Measurements from ENCODE around the gene MRPS35. TPM values are rescaled to one million over a fixed set of nuclear protein-coding genes. Genes with fewer than 3 reads are reported as not detected.

Gene MRPS35
- total RNA-seq, 1 donor from 2014 or later, result 50.4 TPM

- Histone ChIP-seq H3K9ac (ENCODE audit: low read length) (no peak overlapping the region), H3K4me3 (ENCODE audit: insufficient read depth, low read depth, low read length) (no peak overlapping the region), H3K4me2 (ENCODE audit: low read length) (no peak overlapping the region), H3K9me3 (ENCODE audit: insufficient read depth, low read depth, low read length) (no peaks in the 10 kb centered on the region), H3K27ac (ENCODE audit: low read depth, low read length) (no peak overlapping the region), H3K27me3 (ENCODE audit: insufficient read depth, low read length) (no peaks in the 10 kb centered on the region), H3K36me3 (ENCODE audit: insufficient read depth, low read length) (peaks cover 15% of the 10 kb centered on the region), H4K20me1 (ENCODE audit: insufficient read depth, low read length) (peaks cover 3% of the 10 kb centered on the region), H3K4me1 (ENCODE audit: insufficient read depth, low read length) (no peaks in the 10 kb centered on the region), H3K79me2 (ENCODE audit: insufficient read depth, low read length) (peaks cover 9% of the 10 kb centered on the region), H2AFZ (ENCODE audit: low read depth, low read length) (no peak overlapping the region)
- Mint-ChIP-seq H3K27ac (ENCODE audit: unreplicated experiment) (no peak overlapping the region), H3K4me1 (ENCODE audit: low read depth, unreplicated experiment) (peaks cover 4% of the 10 kb centered on the region), H3K4me3 (ENCODE audit: unreplicated experiment) (no peak overlapping the region), H3K36me3 (ENCODE audit: low read depth, unreplicated experiment) (peaks cover 9% of the 10 kb centered on the region), H3K9me3 (ENCODE audit: unreplicated experiment) (no peaks in the 10 kb centered on the region), H3K27me3 (ENCODE audit: low read depth, unreplicated experiment) (no peaks in the 10 kb centered on the region)
- FAIRE-seq (no peak), DNase-seq (ENCODE audit: low read depth) (no peak)
- TF ChIP-seq EZH2 (IDR thresholded peaks at IDR 0.05; ENCODE audit: insufficient read depth, low read length), result no peak
- TF ChIP-seq, protein P1, sequence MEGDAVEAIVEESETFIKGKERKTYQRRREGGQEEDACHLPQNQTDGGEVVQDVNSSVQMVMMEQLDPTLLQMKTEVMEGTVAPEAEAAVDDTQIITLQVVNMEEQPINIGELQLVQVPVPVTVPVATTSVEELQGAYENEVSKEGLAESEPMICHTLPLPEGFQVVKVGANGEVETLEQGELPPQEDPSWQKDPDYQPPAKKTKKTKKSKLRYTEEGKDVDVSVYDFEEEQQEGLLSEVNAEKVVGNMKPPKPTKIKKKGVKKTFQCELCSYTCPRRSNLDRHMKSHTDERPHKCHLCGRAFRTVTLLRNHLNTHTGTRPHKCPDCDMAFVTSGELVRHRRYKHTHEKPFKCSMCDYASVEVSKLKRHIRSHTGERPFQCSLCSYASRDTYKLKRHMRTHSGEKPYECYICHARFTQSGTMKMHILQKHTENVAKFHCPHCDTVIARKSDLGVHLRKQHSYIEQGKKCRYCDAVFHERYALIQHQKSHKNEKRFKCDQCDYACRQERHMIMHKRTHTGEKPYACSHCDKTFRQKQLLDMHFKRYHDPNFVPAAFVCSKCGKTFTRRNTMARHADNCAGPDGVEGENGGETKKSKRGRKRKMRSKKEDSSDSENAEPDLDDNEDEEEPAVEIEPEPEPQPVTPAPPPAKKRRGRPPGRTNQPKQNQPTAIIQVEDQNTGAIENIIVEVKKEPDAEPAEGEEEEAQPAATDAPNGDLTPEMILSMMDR (IDR thresholded peaks at IDR 0.05; ENCODE audit: insufficient read depth, low read depth, low read length), result no peak
These were observed 40.9 kb downstream of the MRPS35 start for GRCh38 chr12:27751386-27752047.

- no peak overlapping the region for H3K27ac ChIP-seq (ENCODE audit: low read depth, low read length)
- no peak for FAIRE-seq
- H3K27me3 Mint-ChIP-seq (ENCODE audit: low read depth, unreplicated experiment), result no peaks in the 10 kb centered on the region
These were observed 44.2 kb downstream of the MRPS35 start for GRCh38 chr12:27754795-27755194.

More at GRCh38 chr12:27754795-27755194, 44.2 kb downstream of the MRPS35 start:
- Histone ChIP-seq H3K9me3 (ENCODE audit: insufficient read depth, low read depth, low read length) (no peaks in the 10 kb centered on the region), H3K4me3 (ENCODE audit: insufficient read depth, low read depth, low read length) (no peak overlapping the region), H2AFZ (ENCODE audit: low read depth, low read length) (no peak overlapping the region), H3K36me3 (ENCODE audit: insufficient read depth, low read length) (peaks cover 16% of the 10 kb centered on the region), H3K4me2 (ENCODE audit: low read length) (no peak overlapping the region), H4K20me1 (ENCODE audit: insufficient read depth, low read length) (peaks cover 3% of the 10 kb centered on the region), H3K4me1 (ENCODE audit: insufficient read depth, low read length) (no peaks in the 10 kb centered on the region), H3K9ac (ENCODE audit: low read length) (no peak overlapping the region), H3K27me3 (ENCODE audit: insufficient read depth, low read length) (no peaks in the 10 kb centered on the region), H3K79me2 (ENCODE audit: insufficient read depth, low read length) (peaks cover 5% of the 10 kb centered on the region)
- TF ChIP-seq EZH2 (IDR thresholded peaks at IDR 0.05; ENCODE audit: insufficient read depth, low read length), result no peak
- TF ChIP-seq, protein P1 (IDR thresholded peaks at IDR 0.05; ENCODE audit: insufficient read depth, low read depth, low read length), result no peak
- Mint-ChIP-seq H3K36me3 (ENCODE audit: low read depth, unreplicated experiment) (peaks cover 9% of the 10 kb centered on the region), H3K9me3 (ENCODE audit: unreplicated experiment) (no peaks in the 10 kb centered on the region), H3K4me3 (ENCODE audit: unreplicated experiment) (no peak overlapping the region), H3K27ac (ENCODE audit: unreplicated experiment) (no peak overlapping the region), H3K4me1 (ENCODE audit: low read depth, unreplicated experiment) (no peaks in the 10 kb centered on the region)
- no peak for DNase-seq (ENCODE audit: low read depth)

Data from astrocyte (in vitro differentiated cells and primary cell).